Dedifferentiated amniotic fluid mesenchymal stem cell (primary cell): ENCODE data around the gene DIAPH3.

ENCODE experiments used
- DNase-seq: peaks from one replicate; pipeline ENCODE4 v3.0.0-alpha.2; 2016; ENCODE audit errors: extremely low spot score

The DIAPH3 gene

DNA sequence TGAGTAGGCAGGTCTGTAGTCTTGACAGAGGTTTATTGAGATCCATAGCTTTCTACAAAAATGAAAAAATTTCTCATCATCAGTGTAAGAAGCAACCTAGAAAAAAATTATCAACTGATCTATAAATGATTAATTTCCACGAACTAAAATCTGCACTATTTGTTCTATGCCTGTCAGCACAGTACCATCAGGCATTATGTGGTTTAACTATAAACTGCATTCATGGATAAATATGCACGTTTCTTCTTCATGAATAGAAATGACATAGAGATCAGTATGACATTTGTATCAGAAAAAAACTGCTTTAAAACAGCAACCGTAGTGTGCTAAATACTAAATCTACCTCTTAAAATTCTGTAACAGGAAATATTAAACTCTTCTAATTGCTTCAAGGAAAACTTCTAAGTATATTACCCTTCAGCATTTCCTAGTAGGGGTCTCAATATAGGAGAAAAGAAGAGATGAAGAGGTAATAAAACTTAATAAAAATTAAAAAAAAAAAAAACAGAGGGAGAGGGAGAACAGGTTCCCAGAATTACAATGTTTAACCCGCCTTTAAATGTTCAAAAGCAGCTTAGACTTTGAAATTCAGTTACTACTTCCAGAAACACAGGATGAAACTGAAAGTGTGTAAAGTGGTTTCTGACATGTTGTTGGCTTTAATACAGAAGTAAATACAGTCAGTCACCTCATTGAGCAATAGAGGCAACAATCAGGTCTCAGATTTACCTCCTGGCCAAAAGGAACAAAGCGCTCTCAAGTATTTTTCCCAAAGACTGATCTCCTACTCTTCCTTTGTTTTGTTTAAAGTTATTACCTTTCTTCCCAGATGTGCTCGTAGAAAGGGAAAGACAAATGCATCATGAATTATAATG is 144.4 kb downstream of the DIAPH3 start:
- DNase-seq, result no peak

DNA sequence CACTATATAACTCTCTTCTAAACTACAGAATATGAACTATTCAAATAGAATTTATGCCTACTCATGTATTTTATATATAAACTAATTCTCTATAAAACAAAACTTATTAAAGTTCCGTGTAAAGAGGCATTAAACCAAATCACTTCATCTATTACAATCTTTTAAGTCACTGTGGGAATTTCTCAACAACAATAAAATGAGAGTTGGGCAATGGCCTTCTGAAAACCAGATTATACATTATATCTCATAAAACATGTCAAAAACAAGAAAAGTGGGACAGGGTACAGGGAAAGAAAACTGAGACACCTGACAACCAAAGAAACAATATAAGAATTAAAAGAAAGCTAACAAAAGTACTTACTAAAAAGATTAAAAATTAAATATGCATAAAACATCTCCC is 145.2 kb downstream of the DIAPH3 start:
- no peak for DNase-seq

DNA sequence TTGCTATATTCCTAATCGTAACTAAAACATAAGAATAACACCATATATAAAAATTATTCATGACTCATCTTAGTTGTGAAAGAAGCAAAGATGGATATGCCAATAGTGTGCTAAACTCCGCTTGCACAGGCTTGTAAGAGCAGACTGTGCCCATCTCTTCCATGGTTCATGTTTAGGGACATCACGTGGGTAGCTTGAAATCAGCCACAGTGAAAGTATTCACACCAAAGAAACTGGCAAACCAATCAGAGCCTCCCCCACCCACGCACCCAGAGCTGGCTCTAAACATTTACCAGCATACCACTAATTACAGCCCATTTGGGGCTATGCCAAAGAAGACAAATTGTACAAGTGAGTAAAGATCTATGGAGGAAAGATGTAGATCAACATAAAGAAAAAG is 147.5 kb downstream of the DIAPH3 start:
- DNase-seq, result no peak

DNA sequence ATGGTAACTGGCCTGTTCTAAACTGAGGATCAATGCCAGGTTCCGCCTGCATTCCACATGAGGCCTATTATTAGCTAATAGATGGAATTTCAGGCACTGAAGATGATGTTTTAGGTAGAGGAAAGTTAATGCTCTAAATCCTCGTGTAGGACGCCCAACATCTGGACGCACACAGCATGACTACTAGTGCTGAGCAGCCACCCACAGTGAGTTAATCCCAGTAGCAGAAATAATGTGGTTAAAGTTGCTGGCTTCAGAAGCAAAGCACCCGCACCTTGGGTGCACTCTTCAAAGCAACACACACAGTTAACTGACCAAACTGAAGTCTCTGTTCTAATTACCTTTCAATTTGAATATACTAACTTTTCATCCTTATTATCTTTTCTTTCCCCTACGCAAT is 150.6 kb downstream of the DIAPH3 start:
- DNase-seq, result no peak

DNA sequence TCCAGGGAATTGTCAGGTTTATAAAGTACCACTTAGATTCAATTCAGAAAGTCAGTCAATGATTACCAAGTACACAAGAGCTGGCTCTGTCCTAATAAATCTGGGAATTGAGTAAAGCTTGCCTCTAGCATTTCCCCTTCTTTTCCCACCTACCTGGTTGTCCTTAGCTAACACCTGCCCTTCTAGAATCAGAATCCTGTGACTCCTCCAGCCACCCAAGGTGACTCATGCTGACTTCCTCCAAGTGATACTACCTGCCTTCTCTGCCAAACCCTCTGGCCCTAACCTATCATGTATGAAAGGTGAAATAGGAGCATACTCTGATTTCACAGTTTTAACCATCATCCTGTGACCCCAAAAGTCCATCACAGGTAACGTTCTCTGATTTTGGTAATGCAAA is 151.2 kb downstream of the DIAPH3 start:
- DNase-seq, result no peak

DNA sequence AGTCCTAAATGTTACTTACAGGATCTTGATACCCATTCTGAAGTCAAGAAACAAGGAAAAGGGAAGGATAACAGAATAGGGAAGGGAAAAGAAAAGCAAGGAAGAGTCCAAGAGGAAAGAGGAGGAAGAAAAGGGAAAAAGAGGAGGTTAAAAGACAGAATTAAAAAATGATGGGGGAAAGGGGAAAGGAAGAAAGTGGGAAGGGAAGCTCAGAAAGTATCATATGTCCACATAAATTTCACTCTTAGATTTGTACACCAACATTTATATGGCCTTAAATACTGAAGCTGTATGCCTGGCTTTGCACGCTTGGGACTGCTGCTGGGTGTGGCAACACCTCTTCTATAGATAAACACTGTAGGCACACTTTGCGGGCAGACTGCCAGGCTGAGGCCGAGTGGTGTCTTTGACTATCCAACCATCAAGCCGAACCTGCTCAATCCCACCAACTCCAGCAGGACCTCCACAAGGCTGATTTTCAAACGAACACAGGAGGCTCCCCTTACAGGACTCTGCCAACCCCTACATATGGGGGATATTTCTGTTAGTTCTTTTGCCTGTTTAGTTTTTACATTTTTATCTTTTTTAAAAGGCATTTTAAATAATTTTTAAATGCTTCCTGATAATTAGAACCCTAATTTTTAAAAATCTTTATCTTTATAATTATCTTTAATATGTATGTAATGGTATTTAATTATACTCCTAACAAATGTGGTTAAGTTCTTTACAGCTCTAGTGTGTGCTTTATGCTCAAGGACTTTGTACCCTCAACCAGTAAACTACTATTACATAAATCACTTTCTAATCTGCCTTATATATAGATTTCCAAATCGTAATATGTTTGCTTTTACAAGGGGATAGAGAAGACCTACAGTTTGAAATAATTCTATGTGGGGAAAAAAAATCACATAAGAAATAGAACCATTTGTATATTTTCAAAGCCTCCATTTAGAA is 154.2 kb downstream of the DIAPH3 start:
- no peak for DNase-seq

DNA sequence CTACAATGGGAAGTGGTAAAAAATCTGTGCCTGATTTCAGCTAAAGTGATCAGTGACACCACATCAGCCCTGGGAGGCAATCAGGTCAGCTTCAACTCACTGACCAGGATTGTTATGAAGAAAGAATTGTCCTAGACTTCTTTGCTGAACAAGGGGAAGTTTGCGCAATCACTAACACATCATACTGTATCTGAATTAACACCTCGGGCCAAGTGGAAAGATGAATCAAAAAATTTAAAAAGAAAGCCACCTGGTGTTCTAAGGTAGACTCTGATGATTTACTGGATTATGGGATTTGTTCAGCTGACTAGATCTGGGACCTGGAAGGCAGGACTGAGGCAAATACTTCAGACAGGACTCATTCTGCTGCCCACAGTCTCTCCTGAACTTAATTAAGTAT is 161.8 kb downstream of the DIAPH3 start:
- no peak for DNase-seq

DNA sequence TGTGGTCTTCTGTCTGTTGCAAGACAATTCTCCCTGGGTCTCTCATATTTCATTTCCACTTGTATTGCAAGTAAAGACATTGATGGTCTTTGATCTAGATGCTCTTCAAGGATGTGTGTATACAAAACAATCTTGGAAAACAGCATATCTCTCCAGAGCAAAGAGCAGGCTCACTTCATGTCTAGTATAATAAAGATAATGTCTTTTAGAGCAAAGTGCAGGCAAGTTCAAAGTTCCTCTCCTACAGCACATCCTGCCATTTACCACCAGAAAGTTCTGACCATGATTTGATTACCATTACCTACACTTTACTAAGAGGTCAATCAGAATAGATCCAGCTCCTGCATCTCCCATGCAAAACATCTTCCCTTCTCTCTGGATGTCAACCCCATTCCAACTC is 162.8 kb downstream of the DIAPH3 start:
- DNase-seq, result no peak

DNA sequence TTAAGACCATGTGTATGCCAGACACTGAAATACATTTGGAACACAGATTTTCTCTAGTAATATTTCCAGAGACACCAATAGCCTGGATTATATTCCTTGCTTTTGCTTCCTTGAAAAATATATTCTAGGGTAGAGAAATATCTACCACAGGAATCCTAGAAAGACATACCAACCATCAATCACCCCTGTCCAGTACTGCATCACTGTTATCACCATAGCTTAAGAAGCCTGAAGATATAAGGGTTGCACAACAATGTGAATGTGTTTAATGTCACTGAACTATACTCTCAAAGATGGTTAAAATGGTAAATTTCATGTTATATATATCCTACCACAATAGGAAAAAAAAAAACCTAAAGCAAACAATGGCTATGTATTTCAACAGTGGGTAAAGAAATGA is 163.6 kb downstream of the DIAPH3 start:
- DNase-seq, result no peak

DNA sequence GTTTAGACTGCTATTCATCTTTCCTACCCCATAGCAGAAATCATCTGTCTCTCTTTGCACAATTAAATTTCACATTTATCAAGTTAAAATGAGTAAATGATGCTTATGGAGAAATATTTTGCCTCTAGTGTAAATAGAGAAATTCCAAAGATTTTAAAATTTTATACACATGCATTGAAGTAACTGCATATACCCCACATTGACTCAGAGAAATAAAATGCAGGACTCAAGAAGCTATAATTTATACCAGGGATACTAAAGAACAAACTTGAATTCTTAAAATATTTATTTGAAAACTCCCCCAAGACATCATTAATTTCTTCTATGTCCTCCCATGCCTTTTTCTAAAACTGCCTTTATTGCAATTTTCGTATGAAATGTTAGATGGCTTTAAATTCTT is 165.8 kb downstream of the DIAPH3 start:
- DNase-seq, result no peak

DNA sequence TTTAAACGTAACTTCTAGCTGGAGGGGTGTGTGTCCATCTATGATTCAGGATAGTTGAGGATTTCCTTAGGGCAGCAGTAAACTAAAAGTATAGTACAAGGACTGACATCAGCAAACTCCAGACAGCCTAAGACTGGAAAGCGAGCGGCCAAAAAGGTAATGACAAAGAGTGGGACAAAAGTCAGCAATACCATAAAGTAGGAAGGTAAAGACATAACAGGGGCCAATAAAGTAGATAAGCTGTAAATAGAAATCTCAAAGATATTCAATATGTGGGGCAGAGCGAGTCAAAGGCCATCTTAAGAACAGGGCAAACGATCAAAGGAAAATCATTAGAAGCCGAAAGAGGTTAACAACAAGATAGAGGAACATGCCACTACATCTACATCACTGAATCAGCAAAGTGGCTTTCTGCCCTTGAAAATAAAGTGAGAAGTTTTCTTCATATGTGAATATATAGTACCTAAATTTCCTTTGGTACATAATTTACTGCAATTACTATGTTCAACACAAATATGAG is 167.2 kb downstream of the DIAPH3 start:
- DNase-seq, result no peak

DNA sequence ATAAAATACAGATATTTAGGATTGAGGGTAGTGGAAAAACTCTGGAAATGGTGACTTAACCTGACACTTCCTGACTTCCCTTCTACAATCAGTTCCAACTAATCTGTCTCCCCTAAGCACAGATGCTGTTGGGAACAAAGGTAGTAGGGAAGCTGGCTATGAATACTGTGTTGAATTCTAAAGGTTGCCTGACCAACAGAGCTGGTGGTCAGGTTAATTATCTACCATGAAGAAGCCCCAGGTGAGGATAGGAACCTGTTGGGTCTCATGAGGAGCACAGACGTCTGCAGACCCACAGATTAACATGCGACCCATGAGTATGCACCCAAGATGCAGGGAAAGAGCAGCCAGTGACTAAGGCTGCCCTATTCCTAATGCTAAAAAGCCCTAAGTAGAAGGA is 172.3 kb downstream of the DIAPH3 start:
- DNase-seq, result no peak

DNA sequence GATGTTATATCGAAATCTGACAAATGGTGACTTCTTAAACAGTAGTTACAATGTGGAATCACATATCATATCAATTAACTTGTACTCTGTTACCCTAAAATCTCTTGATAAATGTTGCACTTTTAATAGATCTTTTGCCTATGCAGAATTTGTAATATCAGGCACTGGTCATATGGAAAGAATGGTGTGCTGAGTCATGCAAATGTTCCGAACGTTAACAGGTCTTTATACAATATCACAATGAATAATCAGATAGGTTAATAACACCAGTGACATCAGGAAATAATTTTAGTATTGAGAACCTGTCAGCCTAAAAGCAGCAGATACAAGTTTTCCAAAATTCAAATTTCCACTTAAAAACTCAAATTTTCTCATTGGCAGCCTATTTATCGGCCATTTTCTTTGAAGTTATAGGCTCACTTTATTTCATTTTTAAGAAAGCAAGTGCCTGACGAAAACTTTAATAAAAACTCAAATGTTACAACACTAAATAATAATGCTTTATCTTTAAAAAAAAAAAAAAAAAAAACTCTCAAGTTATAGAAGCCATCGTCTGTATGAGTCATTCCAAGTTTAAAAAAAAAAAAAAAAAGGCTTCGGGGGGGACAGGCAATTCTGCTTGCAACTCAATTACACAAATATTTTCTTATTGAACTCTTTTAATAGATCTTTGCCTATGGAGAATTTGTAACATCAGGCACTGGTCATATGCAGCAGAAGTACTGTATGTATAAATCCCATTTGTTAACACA is 180.9 kb downstream of the DIAPH3 start:
- no peak for DNase-seq

DNA sequence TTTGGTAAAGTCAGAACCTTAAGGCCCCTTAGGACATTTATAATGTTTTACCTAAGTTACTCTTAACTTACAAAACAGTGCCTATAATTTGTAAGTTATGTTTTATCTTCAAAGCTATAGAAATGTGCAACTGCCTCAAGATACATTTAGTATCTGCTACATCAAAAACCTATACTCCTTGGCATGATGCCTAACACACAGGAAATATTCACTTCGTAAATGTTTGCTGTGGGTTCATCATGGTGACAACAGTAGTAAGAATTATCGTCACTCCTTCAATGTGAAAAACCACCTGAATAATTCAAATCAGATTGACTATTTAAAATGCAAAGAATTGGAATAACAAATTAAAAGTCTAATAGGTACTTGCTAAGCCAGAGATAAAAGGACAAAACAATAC is 184.1 kb downstream of the DIAPH3 start:
- DNase-seq, result no peak

DNA sequence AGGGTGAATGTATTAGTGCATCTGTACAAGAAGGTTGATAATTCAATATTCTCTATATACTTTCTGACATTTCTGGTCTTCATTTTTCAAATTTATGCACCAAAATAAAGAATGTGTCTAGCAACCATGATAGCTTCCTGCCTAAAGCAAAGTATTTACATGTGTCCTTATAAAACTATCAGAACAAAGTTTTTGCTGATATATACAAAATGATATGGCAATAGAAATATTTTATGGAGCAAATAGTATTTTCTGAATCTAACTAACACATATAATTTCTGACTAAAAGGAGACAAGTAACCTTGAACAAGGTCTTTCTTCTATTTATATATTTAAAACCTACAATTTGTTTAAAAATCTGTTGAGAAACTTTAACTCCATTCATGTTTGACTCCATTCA is 184.9 kb downstream of the DIAPH3 start:
- DNase-seq, result no peak

DNA sequence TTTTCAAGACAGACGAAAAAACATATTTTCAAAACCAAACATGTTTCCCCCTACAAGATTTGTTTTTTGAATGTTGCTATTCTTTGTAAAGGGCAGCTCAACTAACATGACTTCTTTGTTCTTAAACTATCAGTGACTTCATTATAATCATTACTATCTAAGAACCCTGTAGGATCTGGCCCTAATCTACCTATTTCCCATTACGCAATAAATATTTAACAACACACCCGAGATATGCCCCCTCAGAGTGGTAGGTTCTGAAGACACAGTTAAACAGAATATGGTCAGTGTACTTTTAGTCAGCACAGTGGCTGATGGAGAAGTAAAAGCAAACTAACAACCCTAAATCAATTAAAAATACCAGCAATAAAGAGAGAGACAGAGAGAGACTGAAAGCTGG is 186.9 kb downstream of the DIAPH3 start:
- no peak for DNase-seq

DNA sequence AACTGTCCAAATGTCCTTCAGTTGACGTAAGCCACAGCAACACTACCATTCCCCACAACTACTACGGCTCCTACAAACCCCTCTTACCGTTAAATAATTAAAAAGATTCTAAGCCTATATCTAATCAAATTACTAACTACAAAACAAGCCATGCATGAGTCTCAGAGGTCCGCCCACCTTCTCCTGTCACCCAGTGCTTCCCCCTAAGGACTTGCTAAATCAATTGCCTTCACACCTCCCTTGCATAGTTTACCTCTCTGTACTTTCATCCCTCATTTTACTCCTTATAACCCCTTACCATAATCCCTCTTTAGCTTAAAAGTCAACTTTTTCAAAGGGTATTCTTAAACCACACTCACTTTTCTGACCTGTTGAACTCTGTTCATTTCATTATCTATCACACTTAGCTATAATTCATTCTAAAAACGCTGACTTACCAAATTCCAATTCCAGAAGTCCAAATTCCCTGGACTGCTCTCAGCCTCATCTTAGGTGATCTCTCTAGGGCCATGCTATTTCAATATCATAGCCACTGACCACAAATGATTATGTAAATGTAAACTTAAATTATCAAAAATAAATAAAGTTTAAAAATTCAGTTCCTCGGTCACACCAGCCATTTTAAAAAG is 187.8 kb downstream of the DIAPH3 start:
- DNase-seq, result no peak

DNA sequence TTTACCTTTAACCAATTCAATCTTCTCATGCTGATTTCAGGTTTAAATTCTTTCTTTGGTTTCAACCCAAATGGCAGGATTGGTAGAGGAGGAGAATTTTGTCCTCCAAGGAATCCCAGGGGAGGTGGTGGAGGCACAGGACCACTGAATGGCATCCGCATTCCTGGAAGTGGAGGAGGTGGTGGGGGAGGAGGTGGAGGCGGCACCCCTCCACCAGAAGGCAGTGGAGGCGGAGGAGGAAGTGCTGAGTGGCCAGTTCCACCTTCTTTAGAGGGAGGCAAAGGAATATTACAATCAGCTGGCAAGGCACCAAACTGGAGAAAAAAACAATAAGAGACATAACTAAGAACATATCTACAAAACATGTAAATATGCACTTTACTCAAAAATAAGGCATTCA is 192.9 kb downstream of the DIAPH3 start:
- DNase-seq, result no peak

DNA sequence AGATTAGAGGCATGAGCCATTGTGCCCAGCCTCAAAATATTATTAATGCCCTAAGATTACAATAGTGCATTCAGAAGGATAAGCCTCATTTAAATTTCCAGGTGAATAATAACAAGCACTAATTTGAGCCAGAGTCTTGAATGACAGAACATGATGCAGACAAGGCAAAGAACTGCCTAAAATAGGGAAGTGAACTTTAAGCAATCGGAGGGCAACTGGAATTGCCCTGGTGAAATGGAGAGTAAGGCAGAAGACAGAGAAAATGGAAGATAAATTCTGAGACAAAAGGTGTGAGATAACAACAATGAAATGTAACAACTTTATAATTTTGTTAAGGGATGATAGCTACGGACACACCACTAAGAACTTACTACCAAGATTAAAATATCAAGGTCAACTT is 199.9 kb downstream of the DIAPH3 start:
- no peak for DNase-seq

DNA sequence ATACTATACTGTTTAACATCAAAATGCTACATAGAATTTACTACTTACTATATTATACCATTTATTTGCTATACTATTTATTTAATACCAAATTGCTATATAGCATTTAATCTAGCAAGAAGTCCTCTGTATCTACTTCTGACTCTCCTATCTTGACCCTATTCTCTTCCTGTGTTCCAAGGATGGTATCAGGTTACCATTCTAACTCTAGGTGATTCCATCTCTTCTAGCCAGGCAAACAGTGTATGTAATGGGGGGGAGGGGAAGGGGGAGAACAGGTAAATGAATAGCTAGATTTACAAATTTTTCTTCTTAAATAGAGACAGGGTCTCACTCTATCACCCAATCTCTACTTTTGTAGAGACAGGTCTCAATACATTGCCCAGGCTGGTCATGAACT is 200.3 kb downstream of the DIAPH3 start:
- DNase-seq, result no peak

DNA sequence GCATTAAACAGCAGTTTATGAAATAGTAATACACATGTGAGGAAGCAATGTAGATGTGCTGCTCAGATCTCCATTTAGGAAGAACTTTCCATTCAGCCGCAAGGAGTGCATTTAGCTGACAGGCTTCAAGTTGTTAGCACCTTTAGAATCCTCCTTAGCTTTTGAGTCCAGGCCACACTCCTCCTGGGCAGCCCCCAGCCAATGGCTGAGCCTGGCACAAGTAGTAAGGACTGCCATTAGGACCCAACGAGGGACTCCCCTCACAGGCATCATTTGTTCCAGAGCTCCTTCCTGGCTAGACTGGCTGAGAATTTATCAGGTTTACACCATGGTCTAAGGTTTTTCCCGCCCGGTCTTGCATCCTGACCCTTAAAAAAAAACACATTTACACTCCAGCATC is 201.4 kb downstream of the DIAPH3 start:
- DNase-seq, result no peak

DNA sequence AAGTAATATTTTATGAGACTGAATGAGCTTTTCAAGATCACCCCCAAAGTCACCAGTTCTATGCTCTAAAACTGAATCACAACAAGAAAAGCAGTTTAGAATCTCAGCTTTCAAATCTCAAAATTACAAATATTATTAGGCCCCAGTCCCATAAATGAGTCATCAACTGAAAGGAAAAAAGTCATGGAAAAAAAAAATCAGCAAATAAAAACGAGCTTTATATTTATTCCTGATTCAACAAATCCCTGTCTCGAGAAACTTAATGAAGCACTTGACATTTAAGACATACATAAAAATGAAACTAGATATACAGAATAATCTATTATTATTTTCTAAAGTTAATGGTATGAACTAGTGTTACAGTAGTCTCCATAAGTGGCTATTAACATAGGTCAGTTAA is 203.0 kb downstream of the DIAPH3 start:
- no peak for DNase-seq
